HepG2 (cell line): ENCODE measurements around the gene MDFI. TPM values are rescaled to one million over a fixed set of nuclear protein-coding genes. Genes with fewer than 3 reads are reported as not detected.

Source experiments
- ATAC-seq: fragments of 200-7000 bp; cut with Tn5 transposase; 3 replicates; pipeline ENCODE4 v1.9.1; 2020; ENCODE audit warnings: mild to moderate bottlenecking, moderate library complexity
- BruUV-seq: library from RNA; stranded (reverse); fragments of 400-500 nt; replicated peaks from 2 replicates; lab custom pipeline; 2021; lab: Mats Ljungman, UMichigan
- CTCF ChIA-PET: fragments of 300-600 bp; formaldehyde crosslinking; extraction: SDS; loops from one replicate; lab custom pipeline; 2021; ENCODE audit warnings: low total read pairs, inconsistent platforms, low intra/inter-chr PET ratio; lab: Yijun Ruan, JAX
- POLR2A ChIA-PET: fragments of 350-600 bp; sonication (Branson Sonifier 250); formaldehyde crosslinking; loops from one replicate; lab custom pipeline; 2020; ENCODE audit warnings: antibody characterized with exemption, inconsistent platforms; lab: Yijun Ruan, JAX
- DNase-seq: peaks from one replicate; pipeline ENCODE4 v3.0.0-alpha.2; 2015; ENCODE audit warnings: low spot score
- FAIRE-seq: peaks from 3 replicates; lab custom pipeline; 2011; peaks lifted over from hg19 to GRCh38; lab: Jason Lieb, UNC
- H2AFZ ChIP-seq: one replicate; pipeline ENCODE4 v1.6.1; 2011; ENCODE audit warnings: low read length, inconsistent platforms
- H3K27ac ChIP-seq: fragments of 300-600 bp; 3 replicates; pipeline ENCODE4 v1.8.0; 2011; ENCODE audit warnings: mixed run types, mild to moderate bottlenecking, mixed read lengths, low read length, inconsistent platforms; ENCODE audit not compliant: insufficient read depth; ENCODE audit errors: extremely low read length
- H3K27me3 ChIP-seq, 2 experiments: fragments of 200-600 bp in 1 of 2; 2 replicates in 1 of 2; 3 replicates in 1 of 2; pipeline versions ENCODE4 v1.6.0 to v1.8.0; 2011; ENCODE audit warnings: low read length in 2 of 2, mild to moderate bottlenecking in 2 of 2, moderate library complexity in 2 of 2, inconsistent platforms in 1 of 2; ENCODE audit not compliant: insufficient read depth in 2 of 2, control insufficient read depth in 1 of 2
- H3K36me3 ChIP-seq, 2 experiments: fragments of 200-600 bp in 1 of 2; replicated peaks in 1 of 2; 2 replicates in 1 of 2; 3 replicates in 1 of 2; pipeline versions ENCODE4 v1.5.1 to v1.8.0; 2011; ENCODE audit warnings: low read length in 2 of 2, inconsistent platforms in 1 of 2; ENCODE audit not compliant: insufficient read depth in 2 of 2, control insufficient read depth in 1 of 2
- H3K4me1 ChIP-seq: 2 replicates; pipeline ENCODE4 v1.5.1; 2012; ENCODE audit warnings: low read length, inconsistent platforms; ENCODE audit not compliant: insufficient read depth
- H3K4me2 ChIP-seq: 2 replicates; pipeline ENCODE4 v1.6.0; 2011; ENCODE audit warnings: low read depth, low read length, inconsistent platforms
- H3K4me3 ChIP-seq, 3 experiments: fragments of 200-600 bp in 1 of 3; sonication (generic), shearing (Covaris generic) in 1 of 3; replicated peaks in 1 of 3; 2 replicates each; pipeline ENCODE4 v1.5.1; 2011 to 2016; ENCODE audit warnings: low read length in 3 of 3, inconsistent platforms in 2 of 3, low read depth in 2 of 3, mild to moderate bottlenecking in 2 of 3, control low read depth in 1 of 3, mixed read lengths in 1 of 3; ENCODE audit not compliant: insufficient read depth in 1 of 3
- H3K79me2 ChIP-seq: one replicate; pipeline ENCODE4 v1.6.1; 2011; ENCODE audit warnings: low read length, inconsistent platforms; ENCODE audit not compliant: insufficient read depth
- H3K9ac ChIP-seq: 2 replicates; pipeline ENCODE4 v1.6.0; 2011; ENCODE audit warnings: mild to moderate bottlenecking, low read depth, low read length, inconsistent platforms; ENCODE audit not compliant: insufficient read depth
- H3K9me3 ChIP-seq: 2 replicates; pipeline ENCODE4 v1.5.1; 2012; ENCODE audit warnings: mild to moderate bottlenecking, low read length
- H4K20me1 ChIP-seq: 2 replicates; pipeline ENCODE4 v1.6.0; 2011; ENCODE audit warnings: inconsistent platforms, mild to moderate bottlenecking, low read length, moderate library complexity; ENCODE audit not compliant: insufficient read depth
- ATM ChIP-seq: fragments of 450-650 bp; IDR thresholded peaks from 2 replicates; pipeline ENCODE4 v1.7.1; 2017; ENCODE audit warnings: mild to moderate bottlenecking, borderline replicate concordance
- GATAD1 ChIP-seq: IDR thresholded peaks from 2 replicates; pipeline ENCODE4 v1.6.1; 2016; ENCODE audit warnings: missing genetic modification reagents, missing compliant biosample characterization
- HIC2 ChIP-seq: sonication (generic); formaldehyde crosslinking; IDR thresholded peaks from 2 replicates; pipeline ENCODE4 v1.9.0; 2022; ENCODE audit warnings: low read depth, missing genetic modification reagents
- HMGA1 ChIP-seq: sonication (generic); formaldehyde crosslinking; conservative IDR thresholded peaks from 2 replicates; pipeline ENCODE4 v1.4.0; 2020; ENCODE audit warnings: missing genetic modification reagents
- IRF1 ChIP-seq: sonication (generic); formaldehyde crosslinking; IDR thresholded peaks from 2 replicates; pipeline ENCODE4 v1.4.0; 2020; ENCODE audit warnings: low read depth, mild to moderate bottlenecking, missing genetic modification reagents
- JUN ChIP-seq: sonication (generic); formaldehyde crosslinking; IDR thresholded peaks from 2 replicates; pipeline ENCODE4 v1.4.0; 2020; ENCODE audit warnings: mild to moderate bottlenecking, missing genetic modification reagents
- KDM3A ChIP-seq: IDR thresholded peaks from 2 replicates; pipeline ENCODE4 v1.6.1; 2018; ENCODE audit warnings: low read depth, missing compliant biosample characterization
- KLF13 ChIP-seq: sonication (generic); formaldehyde crosslinking; IDR thresholded peaks from 2 replicates; pipeline ENCODE4 v1.4.0; 2020; ENCODE audit warnings: mild to moderate bottlenecking, missing genetic modification reagents
- KLF15 ChIP-seq: sonication (generic); formaldehyde crosslinking; IDR thresholded peaks from 2 replicates; pipeline ENCODE4 v1.8.1; 2023; ENCODE audit warnings: borderline replicate concordance, mild to moderate bottlenecking, inconsistent platforms, missing genetic modification reagents, mixed read lengths
- MATR3 ChIP-seq: sonication (generic); formaldehyde crosslinking; IDR thresholded peaks from 2 replicates; pipeline ENCODE4 v1.4.0; 2020; ENCODE audit warnings: missing genetic modification reagents
- PCBP2 ChIP-seq: fragments of 200-400 bp; formaldehyde crosslinking; optimal IDR thresholded peaks from 2 replicates; pipeline ENCODE3; 2018; ENCODE audit warnings: low read length, low read depth; ENCODE audit not compliant: poor library complexity, severe bottlenecking
- PITX1 ChIP-seq: sonication (generic); formaldehyde crosslinking; IDR thresholded peaks from 2 replicates; pipeline ENCODE4 v1.5.1; 2020; ENCODE audit warnings: mild to moderate bottlenecking, missing genetic modification reagents
- SETDB1 ChIP-seq: sonication (generic); formaldehyde crosslinking; IDR thresholded peaks from 2 replicates; pipeline ENCODE4 v1.5.1; 2020; ENCODE audit warnings: missing genetic modification reagents, mild to moderate bottlenecking, borderline replicate concordance
- SNAPC2 ChIP-seq: sonication (generic); formaldehyde crosslinking; IDR thresholded peaks from 2 replicates; pipeline ENCODE4 v1.8.1; 2022; ENCODE audit warnings: mild to moderate bottlenecking, missing genetic modification reagents
- TAF1 ChIP-seq: sonication (generic); formaldehyde crosslinking; IDR thresholded peaks from 2 replicates; pipeline ENCODE4 v1.4.0; 2020; ENCODE audit warnings: missing genetic modification reagents
- TFE3 ChIP-seq: IDR thresholded peaks from 2 replicates; pipeline ENCODE4 v1.6.1; 2016
- ZFP82 ChIP-seq: sonication (generic); formaldehyde crosslinking; IDR thresholded peaks from 2 replicates; pipeline ENCODE4 v1.5.1; 2020; ENCODE audit warnings: mild to moderate bottlenecking, missing genetic modification reagents, borderline replicate concordance
- ZNF709 ChIP-seq: sonication (generic); formaldehyde crosslinking; IDR thresholded peaks from 2 replicates; pipeline ENCODE4 v1.5.0; 2020; ENCODE audit warnings: mild to moderate bottlenecking, missing genetic modification reagents
- WGBS: methylation state at CpG from one replicate; pipeline ENCODE4 v1.1.6; 2017; ENCODE audit warnings: low lambda C conversion rate; 5-methylcytosine and 5-hydroxymethylcytosine counted together
- in situ Hi-C: cut with HindIII; loops from 2 replicates; pipeline ENCODE4 v1.10.0; 2017; ENCODE audit warnings: low pct_unique_long_range_greater_than_20kb; ENCODE audit not compliant: extremely low pct_ligation_motif_present
- intact Hi-C: fragments of 100-400 bp; cut with micrococcal nuclease; formaldehyde crosslinking; loops from one replicate; pipeline ENCODE4 v1.10.0; 2022; ENCODE audit not compliant: unreplicated experiment
- polyA plus RNA-seq, 8 experiments: library from polyadenylated mRNA; depleted of rRNA in 3 of 8; stranded (reverse) in 7 of 8; unstranded in 1 of 8; fragments of >200 nt; fragmentation: Illumina TruSeq in 4 of 8; extraction: Trizol in 4 of 8; gene quantifications; 2 replicates each; pipeline versions ENCODE4 v1.2.1 to v1.2.3, GENCODE V29; 2011 to 2016; ENCODE audit warnings: low read depth in 4 of 8, missing spikeins in 1 of 8, mixed read lengths in 1 of 8; ENCODE audit not compliant: insufficient read depth in 1 of 8
- total RNA-seq, 5 experiments: library from RNA; depleted of rRNA; stranded (reverse); fragments of >200 nt; fragmentation: Illumina TruSeq; extraction: Trizol; gene quantifications; 2 replicates each; pipeline ENCODE4 v1.2.3, GENCODE V29; 2016; ENCODE audit warnings: low read depth in 1 of 5
- TF ChIP-seq, protein P1 (sequence below): fragments of 450-650 bp; IDR thresholded peaks from 2 replicates; pipeline ENCODE4 v1.6.1; 2016

Gene MDFI
- total and polyA plus RNA-seq, 2 of the 13 experiments (the other 11 are each of a cell fraction or from before 2014, with no cell fraction given), result 0.28 TPM; not detected in 1

- H2AFZ ChIP-seq, result no peak overlapping the region
- WGBS, result 97% methylated on average over 9 of the region's 10 CpGs
- H3K36me3 ChIP-seq, result peaks cover 0 to 5% of the 10 kb centered on the region in 2 experiments; a peak in 2 of 5 replicates
- POLR2A ChIA-PET, result no interaction called here
- no peak overlapping the region for H3K4me3 ChIP-seq
- ATAC-seq (no peak), FAIRE-seq (no peak)
- H3K9me3 ChIP-seq, result no peaks in the 10 kb centered on the region
- no peaks in the 10 kb centered on the region for H3K27me3 ChIP-seq
- BruUV-seq, result no TSS peak
- CTCF ChIA-PET, result no interaction called here
- H3K9ac ChIP-seq, result no peak overlapping the region
- H3K79me2 ChIP-seq, result no peaks in the 10 kb centered on the region
- in situ Hi-C loops (no loop called here), intact Hi-C loops (no loop called here)
- no peaks in the 10 kb centered on the region for H4K20me1 ChIP-seq
- H3K27ac ChIP-seq, result no peak overlapping the region
- H3K4me2 ChIP-seq, result no peak overlapping the region
- peaks cover 18% of the 10 kb centered on the region for H3K4me1 ChIP-seq
- TF ChIP-seq PITX1 (CRISPR knock-in tag), result no peak
- TF ChIP-seq KDM3A (CRISPR knock-in tag), result no peak
- TF ChIP-seq ZNF709 (CRISPR knock-in tag), result no peak
- TF ChIP-seq GATAD1 (CRISPR knock-in tag), result no peak
- no peak for TF ChIP-seq SNAPC2
- TF ChIP-seq, protein P1, sequence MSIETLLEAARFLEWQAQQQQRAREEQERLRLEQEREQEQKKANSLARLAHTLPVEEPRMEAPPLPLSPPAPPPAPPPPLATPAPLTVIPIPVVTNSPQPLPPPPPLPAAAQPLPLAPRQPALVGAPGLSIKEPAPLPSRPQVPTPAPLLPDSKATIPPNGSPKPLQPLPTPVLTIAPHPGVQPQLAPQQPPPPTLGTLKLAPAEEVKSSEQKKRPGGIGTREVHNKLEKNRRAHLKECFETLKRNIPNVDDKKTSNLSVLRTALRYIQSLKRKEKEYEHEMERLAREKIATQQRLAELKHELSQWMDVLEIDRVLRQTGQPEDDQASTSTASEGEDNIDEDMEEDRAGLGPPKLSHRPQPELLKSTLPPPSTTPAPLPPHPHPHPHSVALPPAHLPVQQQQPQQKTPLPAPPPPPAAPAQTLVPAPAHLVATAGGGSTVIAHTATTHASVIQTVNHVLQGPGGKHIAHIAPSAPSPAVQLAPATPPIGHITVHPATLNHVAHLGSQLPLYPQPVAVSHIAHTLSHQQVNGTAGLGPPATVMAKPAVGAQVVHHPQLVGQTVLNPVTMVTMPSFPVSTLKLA, result no peak
- no peak for TF ChIP-seq KLF13
- TF ChIP-seq IRF1 (CRISPR knock-in tag), result no peak
- TF ChIP-seq KLF15, result no peak
- no peak for TF ChIP-seq HMGA1 (CRISPR knock-in tag)
- no peak for TF ChIP-seq ATM
- TF ChIP-seq SETDB1 (CRISPR knock-in tag), result no peak
- TF ChIP-seq JUN, result no peak
- TF ChIP-seq MATR3 (CRISPR knock-in tag), result no peak
- no peak for TF ChIP-seq TAF1 (CRISPR knock-in tag)
- TF ChIP-seq HIC2, result no peak
- TF ChIP-seq TFE3 (CRISPR knock-in tag), result no peak
- TF ChIP-seq ZFP82 (CRISPR knock-in tag), result no peak
- no peak for TF ChIP-seq PCBP2
- TF ChIP-seq, all 625 proteins: peak for 0
- no peak for DNase-seq
Measured at GRCh38 chr6:41702089-41702745, 63.9 kb downstream of the MDFI start.
